H1 (cell line): Measurements from ENCODE around the gene BGN. TPM values are rescaled to one million over a fixed set of nuclear protein-coding genes. Genes with fewer than 3 reads are reported as not detected.

Source experiments
- CTCF ChIA-PET: fragments of 300-600 bp; sonication (Branson Sonifier 250); formaldehyde crosslinking; loops from one replicate; lab custom pipeline; 2021; ENCODE audit not compliant: partially characterized antibody; lab: Charles Lee
- POLR2A ChIA-PET: fragments of 300-600 bp; sonication (Branson Sonifier 250); formaldehyde crosslinking; loops from one replicate; lab custom pipeline; 2021; ENCODE audit warnings: inconsistent platforms; ENCODE audit not compliant: partially characterized antibody; lab: Charles Lee
- DNase-seq, 2 experiments: peaks; one replicate each; pipeline versions ENCODE4 v3.0.0 to v3.0.0-alpha.2; 2010 to 2022; ENCODE audit warnings: low spot score in 2 of 2, low read depth in 1 of 2, mixed read lengths in 1 of 2
- FAIRE-seq: peaks from 2 replicates; lab custom pipeline; 2011; peaks lifted over from hg19 to GRCh38; lab: Jason Lieb, UNC
- H2AFZ ChIP-seq: 2 replicates; pipeline ENCODE4 v1.8.1; 2012; ENCODE audit warnings: low read length, inconsistent platforms
- H2AK5ac ChIP-seq: 2 replicates; pipeline ENCODE4 v1.6.1; 2013; ENCODE audit warnings: low read depth, low read length
- H2BK120ac ChIP-seq: replicated peaks from 2 replicates; pipeline ENCODE3; 2013; ENCODE audit warnings: low read depth, low read length, inconsistent platforms
- H2BK12ac ChIP-seq: 2 replicates; pipeline ENCODE4 v1.6.1; 2013; ENCODE audit warnings: low read depth, low read length
- H2BK15ac ChIP-seq: 2 replicates; pipeline ENCODE4 v1.6.1; 2013; ENCODE audit warnings: low read length
- H2BK20ac ChIP-seq: 2 replicates; pipeline ENCODE4 v1.6.1; 2013; ENCODE audit warnings: low read length
- H2BK5ac ChIP-seq: 2 replicates; pipeline ENCODE4 v1.6.1; 2013; ENCODE audit warnings: low read depth, low read length
- H3K14ac ChIP-seq: 2 replicates; pipeline ENCODE4 v1.6.1; 2013; ENCODE audit warnings: inconsistent platforms; ENCODE audit not compliant: insufficient read length
- H3K18ac ChIP-seq: 2 replicates; pipeline ENCODE4 v1.6.1; 2013; ENCODE audit warnings: low read length; ENCODE audit errors: extremely low read depth
- H3K23ac ChIP-seq: 2 replicates; pipeline ENCODE4 v1.6.1; 2013; ENCODE audit warnings: inconsistent platforms; ENCODE audit not compliant: insufficient read length
- H3K23me2 ChIP-seq: 2 replicates; pipeline ENCODE4 v1.6.1; 2013; ENCODE audit warnings: low read depth, low read length
- H3K27ac ChIP-seq: 2 replicates; pipeline ENCODE4 v1.6.1; 2011; ENCODE audit warnings: low read depth, low read length, inconsistent platforms
- H3K27me3 ChIP-seq, 4 experiments: replicated peaks in 1 of 4; 1 replicate in 1 of 4; 2 replicates in 3 of 4; pipeline versions ENCODE4 v1.6.1 to v1.8.1; 2011 to 2013; ENCODE audit warnings: low read length in 3 of 4, mild to moderate bottlenecking in 3 of 4, inconsistent platforms in 2 of 4, mixed read lengths in 2 of 4, moderate library complexity in 1 of 4; ENCODE audit not compliant: control insufficient read depth in 3 of 4, insufficient read depth in 3 of 4; ENCODE audit errors: extremely low read depth in 1 of 4
- H3K36me3 ChIP-seq, 4 experiments: 2 replicates each; pipeline versions ENCODE4 v1.6.1 to v1.8.1; 2011 to 2013; ENCODE audit warnings: mild to moderate bottlenecking in 4 of 4, low read length in 3 of 4, moderate library complexity in 2 of 4, control low read depth in 1 of 4, inconsistent platforms in 1 of 4; ENCODE audit not compliant: insufficient read depth in 4 of 4, control insufficient read depth in 2 of 4
- H3K4ac ChIP-seq: replicated peaks from 2 replicates; pipeline ENCODE3; 2013; ENCODE audit warnings: low read length, low read depth, mixed read lengths, inconsistent platforms; ENCODE audit not compliant: insufficient read length
- H3K4me1 ChIP-seq, 4 experiments: replicated peaks in 1 of 4; 1 replicate in 1 of 4; 2 replicates in 3 of 4; pipeline versions ENCODE4 v1.6.1 to v1.8.1; 2011 to 2013; ENCODE audit warnings: low read length in 3 of 4, inconsistent platforms in 2 of 4, mixed read lengths in 1 of 4; ENCODE audit not compliant: insufficient read depth in 4 of 4, control insufficient read depth in 3 of 4
- H3K4me2 ChIP-seq, 2 experiments: 2 replicates each; pipeline versions ENCODE4 v1.6.1 to v1.8.1; 2011 to 2013; ENCODE audit warnings: low read depth in 2 of 2, low read length in 2 of 2, control low read depth in 1 of 2, inconsistent platforms in 1 of 2, mild to moderate bottlenecking in 1 of 2; ENCODE audit not compliant: insufficient read depth in 1 of 2
- H3K4me3 ChIP-seq, 4 experiments: fragments of 200-600, 300-600 bp in 1 of 4; sonication (generic), shearing (Covaris generic), sonication (Bioruptor Twin) in 1 of 4; 2 replicates each; pipeline versions ENCODE4 v1.5.1 to v1.8.1; 2011 to 2016; ENCODE audit warnings: low read length in 4 of 4, low read depth in 3 of 4, control low read depth in 2 of 4, inconsistent platforms in 2 of 4, mild to moderate bottlenecking in 2 of 4, mixed read lengths in 1 of 4, moderate library complexity in 1 of 4; ENCODE audit not compliant: insufficient read depth in 2 of 4; ENCODE audit errors: extremely low read depth in 1 of 4
- H3K56ac ChIP-seq: replicated peaks from 2 replicates; pipeline ENCODE3; 2013; ENCODE audit warnings: low read depth, mild to moderate bottlenecking, mixed read lengths, low read length, inconsistent platforms; ENCODE audit not compliant: insufficient read length
- H3K79me1 ChIP-seq: 2 replicates; pipeline ENCODE4 v1.6.1; 2013; ENCODE audit warnings: low read depth, low read length, control low read depth
- H3K79me2 ChIP-seq, 2 experiments: 2 replicates each; pipeline versions ENCODE4 v1.6.1 to v1.8.1; 2012 to 2013; ENCODE audit warnings: low read length in 2 of 2, mild to moderate bottlenecking in 2 of 2, inconsistent platforms in 1 of 2; ENCODE audit not compliant: insufficient read depth in 2 of 2, control insufficient read depth in 1 of 2
- H3K9ac ChIP-seq, 4 experiments: replicated peaks in 1 of 4; 1 replicate in 1 of 4; 2 replicates in 3 of 4; pipeline versions ENCODE4 v1.6.1 to v1.8.1; 2011 to 2013; ENCODE audit warnings: low read depth in 3 of 4, low read length in 3 of 4, control low read depth in 2 of 4, mild to moderate bottlenecking in 2 of 4, moderate library complexity in 2 of 4, inconsistent platforms in 1 of 4; ENCODE audit errors: extremely low read depth in 1 of 4
- H3K9me3 ChIP-seq, 2 experiments: 2 replicates each; pipeline versions ENCODE4 v1.6.1 to v1.8.1; 2012 to 2013; ENCODE audit warnings: mild to moderate bottlenecking in 2 of 2, moderate library complexity in 2 of 2, control low read depth in 1 of 2, inconsistent platforms in 1 of 2, low read depth in 1 of 2, low read length in 1 of 2, mixed read lengths in 1 of 2; ENCODE audit not compliant: insufficient read depth in 2 of 2
- H4K20me1 ChIP-seq, 2 experiments: replicated peaks in 1 of 2; 2 replicates each; pipeline versions ENCODE3 to v1.8.1; 2011 to 2013; ENCODE audit warnings: inconsistent platforms in 2 of 2, low read length in 2 of 2, mild to moderate bottlenecking in 1 of 2; ENCODE audit not compliant: insufficient read depth in 2 of 2, control insufficient read depth in 1 of 2
- H4K5ac ChIP-seq: 2 replicates; pipeline ENCODE4 v1.6.1; 2013; ENCODE audit warnings: low read length, low read depth, mixed read lengths, inconsistent platforms; ENCODE audit not compliant: insufficient read length
- H4K8ac ChIP-seq: 2 replicates; pipeline ENCODE4 v1.8.0; 2013; ENCODE audit warnings: mild to moderate bottlenecking, moderate library complexity, low read length, inconsistent platforms; ENCODE audit not compliant: insufficient read depth; ENCODE audit errors: extremely low read depth
- H4K91ac ChIP-seq: replicated peaks from 2 replicates; pipeline ENCODE3; 2013; ENCODE audit warnings: low read length, mixed read lengths, inconsistent platforms; ENCODE audit not compliant: insufficient read length
- CREB1 ChIP-seq: IDR thresholded peaks from 2 replicates; pipeline ENCODE4 v1.6.1; 2012; ENCODE audit warnings: inconsistent platforms
- KDM5A ChIP-seq: fragments of 200-600 bp; IDR thresholded peaks from 2 replicates; pipeline ENCODE4 v1.7.1; 2012; ENCODE audit warnings: mild to moderate bottlenecking, low read length, inconsistent platforms, mixed read lengths
- MAFK ChIP-seq: IDR thresholded peaks from 2 replicates; pipeline ENCODE4 v1.6.1; 2012; ENCODE audit warnings: low read depth, mild to moderate bottlenecking, improper control_type of control experiment, low read length
- POLR2A ChIP-seq, 2 experiments: IDR thresholded peaks; 1 replicate in 1 of 2; 2 replicates in 1 of 2; pipeline ENCODE4 v1.6.1; 2011; ENCODE audit warnings: low read depth in 2 of 2, low read length in 2 of 2, mild to moderate bottlenecking in 2 of 2; ENCODE audit errors: control extremely low read depth in 1 of 2
- POLR2AphosphoS5 ChIP-seq: IDR thresholded peaks from 2 replicates; pipeline ENCODE4 v1.6.1; 2011; ENCODE audit warnings: low read depth, low read length
- SAP30 ChIP-seq: fragments of 300-600 bp; sonication (generic); IDR thresholded peaks from 2 replicates; pipeline ENCODE4 v1.7.1; 2012; ENCODE audit warnings: low read length, moderate library complexity, mild to moderate bottlenecking, inconsistent platforms; ENCODE audit not compliant: insufficient read depth, insufficient replicate concordance
- TAF1 ChIP-seq: IDR thresholded peaks from 2 replicates; pipeline ENCODE4 v1.6.1; 2011; ENCODE audit warnings: mild to moderate bottlenecking, low read depth, low read length
- TBP ChIP-seq: IDR thresholded peaks from 2 replicates; pipeline ENCODE4 v1.6.1; 2011; ENCODE audit warnings: low read depth, low read length, improper control_type of control experiment
- ZNF274 ChIP-seq: IDR thresholded peaks from 2 replicates; pipeline ENCODE4 v1.7.0; 2012; ENCODE audit warnings: low read length, borderline replicate concordance; ENCODE audit errors: extremely low read depth
- WGBS, 2 experiments: shearing (Covaris generic) in 1 of 2; methylation state at CpG; one replicate each; pipeline versions ENCODE4 v1.1.6 to v1.1.7; 2013 to 2015; ENCODE audit warnings: low lambda C conversion rate in 2 of 2, mixed read lengths in 2 of 2, inconsistent platforms in 1 of 2, low coverage in 1 of 2, missing lambda C conversion rate in 1 of 2; ENCODE audit not compliant: insufficient replicate concordance in 2 of 2, insufficient coverage in 1 of 2, insufficient read length in 1 of 2; ENCODE audit errors: extremely low coverage in 1 of 2, missing lambda C conversion rate in 1 of 2; 5-methylcytosine and 5-hydroxymethylcytosine counted together
- polyA plus RNA-seq, 7 experiments: library from polyadenylated mRNA; depleted of rRNA in 3 of 7; stranded (reverse) in 5 of 7; unstranded in 2 of 7; fragments of >200 nt in 5 of 7; fragments of 200-250 nt in 2 of 7; gene quantifications; 1 replicate in 5 of 7; 2 replicates in 1 of 7; 4 replicates in 1 of 7; pipeline versions ENCODE4 v1.2.1 to v1.2.3, GENCODE V29; 2011 to 2013; ENCODE audit warnings: missing spikeins in 2 of 7, mixed read lengths in 2 of 7
- total RNA-seq: library from RNA; stranded (reverse); fragmentation: NEBNext Ultra II Directional; extraction: Animal tissue kit (Norgen Biotek cat#: 25700); gene quantifications from 2 replicates; pipeline ENCODE4 v1.2.1, GENCODE V29; 2021
- TF ChIP-seq, protein P1 (sequence below): IDR thresholded peaks from 2 replicates; pipeline ENCODE4 v1.6.1; 2012; ENCODE audit warnings: low read length, inconsistent platforms
- TF ChIP-seq, protein P2 (sequence below): IDR thresholded peaks from 2 replicates; pipeline ENCODE4 v1.6.1; 2012; ENCODE audit warnings: inconsistent platforms

Gene BGN
- total and polyA plus RNA-seq, 2 of the 8 experiments (the other 6 are each of a cell fraction or from before 2014, with no cell fraction given) = 1.8 to 2.4 TPM

DNA sequence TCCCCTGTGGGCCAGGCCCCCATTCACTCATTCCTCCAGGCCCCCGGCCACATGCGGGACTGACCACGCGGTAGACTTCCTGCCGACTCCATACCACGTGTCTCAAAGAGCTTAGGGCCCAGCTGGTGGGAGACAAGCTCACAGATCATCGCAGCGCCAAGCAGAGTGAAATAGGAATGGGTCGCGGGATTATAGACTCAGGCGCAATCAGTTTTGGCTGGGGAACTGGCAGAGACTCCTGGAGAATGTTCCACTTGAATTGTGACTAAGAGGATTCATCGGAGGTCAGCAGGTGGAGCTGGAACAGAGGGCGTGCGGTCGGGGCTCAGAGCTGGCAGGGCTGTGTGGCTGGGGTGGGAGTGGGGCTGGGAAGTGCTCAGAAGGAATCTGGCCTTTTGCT, 38.3 kb downstream of the BGN start:
- no peak overlapping the region for H2AFZ ChIP-seq
- H3K36me3 ChIP-seq = no peaks in the 10 kb centered on the region
- H3K9me3 ChIP-seq = no peaks in the 10 kb centered on the region
- no peak overlapping the region for H3K4me3 ChIP-seq
- H3K18ac ChIP-seq = no peak overlapping the region
- H2BK12ac ChIP-seq = no peak overlapping the region
- FAIRE-seq = no peak
- no peak overlapping the region for H3K14ac ChIP-seq
- no peak overlapping the region for H3K27ac ChIP-seq
- H2BK120ac ChIP-seq = no peak overlapping the region
- H3K79me2 ChIP-seq = no peaks in the 10 kb centered on the region
- no peaks in the 10 kb centered on the region for H3K79me1 ChIP-seq
- no peak for TF ChIP-seq POLR2A (IDR thresholded peaks at IDR 0.05; ENCODE audit: control extremely low read depth in 1 of 2, low read depth in 2 of 2, low read length in 2 of 2)
- TF ChIP-seq POLR2AphosphoS5 = no peak
- TF ChIP-seq TAF1 = no peak
- TF ChIP-seq, protein P1, sequence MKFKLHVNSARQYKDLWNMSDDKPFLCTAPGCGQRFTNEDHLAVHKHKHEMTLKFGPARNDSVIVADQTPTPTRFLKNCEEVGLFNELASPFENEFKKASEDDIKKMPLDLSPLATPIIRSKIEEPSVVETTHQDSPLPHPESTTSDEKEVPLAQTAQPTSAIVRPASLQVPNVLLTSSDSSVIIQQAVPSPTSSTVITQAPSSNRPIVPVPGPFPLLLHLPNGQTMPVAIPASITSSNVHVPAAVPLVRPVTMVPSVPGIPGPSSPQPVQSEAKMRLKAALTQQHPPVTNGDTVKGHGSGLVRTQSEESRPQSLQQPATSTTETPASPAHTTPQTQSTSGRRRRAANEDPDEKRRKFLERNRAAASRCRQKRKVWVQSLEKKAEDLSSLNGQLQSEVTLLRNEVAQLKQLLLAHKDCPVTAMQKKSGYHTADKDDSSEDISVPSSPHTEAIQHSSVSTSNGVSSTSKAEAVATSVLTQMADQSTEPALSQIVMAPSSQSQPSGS = no peak
- TF ChIP-seq MAFK = no peak
- TF ChIP-seq ZNF274 = no peak
- no peak for TF ChIP-seq TBP
- TF ChIP-seq, protein P2, sequence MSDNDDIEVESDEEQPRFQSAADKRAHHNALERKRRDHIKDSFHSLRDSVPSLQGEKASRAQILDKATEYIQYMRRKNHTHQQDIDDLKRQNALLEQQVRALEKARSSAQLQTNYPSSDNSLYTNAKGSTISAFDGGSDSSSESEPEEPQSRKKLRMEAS = no peak
- TF ChIP-seq KDM5A = no peak
- no peak for TF ChIP-seq SAP30
- no peak for TF ChIP-seq CREB1
- TF ChIP-seq, all 59 proteins: peak for 0
- ChIA-PET CTCF (interaction anchor here (0.8 to 1.8 kb wide), 5 partner anchors 17 to 107 kb away, joined by 3 to 5 read pairs (median 3); no protein-coding TSS in a partner anchor), POLR2A (no interaction called here)
- Histone ChIP-seq H4K91ac (no peak overlapping the region), H4K5ac (no peak overlapping the region), H2BK15ac (no peak overlapping the region), H3K23ac (no peak overlapping the region), H3K4me1 (peaks cover 0 to 2% (median 0%) of the 10 kb centered on the region in 4 experiments; a peak in 2 of 7 replicates), H2BK20ac (no peak overlapping the region), H2BK5ac (no peak overlapping the region), H3K27me3 (no peaks in the 10 kb centered on the region), H2AK5ac (no peak overlapping the region), H4K20me1 (no peaks in the 10 kb centered on the region), H3K4me2 (no peak overlapping the region), H3K56ac (no peak overlapping the region), H3K9ac (no peak overlapping the region), H3K4ac (no peak overlapping the region), H3K23me2 (no peaks in the 10 kb centered on the region), H4K8ac (no peak overlapping the region)
- no peak for DNase-seq
- 100% methylated on average over 5 of the region's 15 CpGs; no CpG with 5 or more reads in 1 of the 2 experiments for WGBS, 2 experiments
